HG03066 (cell line): ENCODE measurements around the gene EPHA4.

Experiments used
- ATAC-seq: cut with Tn5 transposase; IDR thresholded peaks from one replicate; pipeline ENCODE4 v1.9.1; 2021; ENCODE audit warnings: low read depth; ENCODE audit not compliant: unreplicated experiment

EPHA4 gene

GRCh38 chr2:221482666-221483455 lies 89.2 kb downstream of the EPHA4 start:
- no peak for ATAC-seq

- ATAC-seq: no peak
These were observed 91.3 kb downstream of the EPHA4 start for GRCh38 chr2:221480821-221481220.

- no peak for ATAC-seq
These were observed 91.9 kb downstream of the EPHA4 start for GRCh38 chr2:221480163-221480562.

GRCh38 chr2:221478485-221478863 lies 93.6 kb downstream of the EPHA4 start:
- ATAC-seq: no peak

GRCh38 chr2:221477714-221478484 lies 94.2 kb downstream of the EPHA4 start:
- no peak for ATAC-seq

- ATAC-seq: no peak
These were observed 95.9 kb downstream of the EPHA4 start for GRCh38 chr2:221476195-221476594.

- ATAC-seq: no peak
These were observed 98.7 kb downstream of the EPHA4 start for GRCh38 chr2:221473451-221473850.

GRCh38 chr2:221468317-221468716 lies 103.8 kb downstream of the EPHA4 start:
- ATAC-seq: no peak

GRCh38 chr2:221467610-221468009 lies 104.5 kb downstream of the EPHA4 start:
- ATAC-seq: no peak

- ATAC-seq: no peak
These were observed 105.4 kb downstream of the EPHA4 start for GRCh38 chr2:221466744-221467143.

GRCh38 chr2:221465776-221466175 lies 106.3 kb downstream of the EPHA4 start:
- no peak for ATAC-seq

- ATAC-seq: no peak
These were observed 107.1 kb downstream of the EPHA4 start for GRCh38 chr2:221464971-221465370.

GRCh38 chr2:221463241-221463896 lies 108.7 kb downstream of the EPHA4 start:
- ATAC-seq: no peak

GRCh38 chr2:221461901-221462300 lies 110.2 kb downstream of the EPHA4 start:
- no peak for ATAC-seq

GRCh38 chr2:221460136-221460535 lies 112.0 kb downstream of the EPHA4 start:
- ATAC-seq: no peak

GRCh38 chr2:221458578-221458977 lies 113.5 kb downstream of the EPHA4 start:
- ATAC-seq: no peak

- no peak for ATAC-seq
These were observed 116.9 kb downstream of the EPHA4 start for GRCh38 chr2:221455214-221455613.

- no peak for ATAC-seq
These were observed 117.5 kb downstream of the EPHA4 start for GRCh38 chr2:221454459-221455105.

GRCh38 chr2:221451862-221452788 lies 120.0 kb downstream of the EPHA4 start:
- ATAC-seq: no peak

GRCh38 chr2:221450280-221450679 lies 121.8 kb downstream of the EPHA4 start:
- no peak for ATAC-seq
